Astrocyte of the spinal cord (primary cell): Measurements from ENCODE around the gene MRPL24.

Experiments
- DNase-seq: peaks from one replicate; pipeline ENCODE4 v3.0.0; 2011; ENCODE audit warnings: low read depth, low spot score
- H3K4me3 ChIP-seq: 2 replicates; pipeline ENCODE4 v1.5.1; 2011; ENCODE audit warnings: low read depth, mild to moderate bottlenecking, low read length, moderate library complexity
- CTCF ChIP-seq: IDR thresholded peaks from 2 replicates; pipeline ENCODE4 v1.5.1; 2012; ENCODE audit warnings: low read depth, mild to moderate bottlenecking, low read length, inconsistent platforms
- in situ Hi-C: cut with HindIII; loops from 2 replicates; pipeline ENCODE4 v1.10.0; 2017; ENCODE audit warnings: low sequenced_read_pairs

The MRPL24 gene

GRCh38 chr1:156726549-156727226 is 14.2 kb downstream of the MRPL24 start:
- peak; percentile 67 for TF ChIP-seq CTCF
- in situ Hi-C loops = no loop called here
- peak; percentile 60 for DNase-seq
- peak overlapping the region; percentile 96 for H3K4me3 ChIP-seq

- in situ Hi-C loops = no loop called here
- H3K4me3 ChIP-seq = peak overlapping the region; percentile 22
- peak; percentile 93 for TF ChIP-seq CTCF
- peak; percentile 87 for DNase-seq
Observed at GRCh38 chr1:156725683-156726280, 15.1 kb downstream of the MRPL24 start.

- DNase-seq = no peak
- H3K4me3 ChIP-seq = no peak overlapping the region
- no peak for TF ChIP-seq CTCF
- in situ Hi-C loops = no loop called here
Observed at GRCh38 chr1:156721535-156721934, 19.4 kb downstream of the MRPL24 start.

- DNase-seq = no peak
- no peak for TF ChIP-seq CTCF
- in situ Hi-C loops = no loop called here
- no peak overlapping the region for H3K4me3 ChIP-seq
Observed at GRCh38 chr1:156721131-156721530, 19.8 kb downstream of the MRPL24 start.

GRCh38 chr1:156717351-156717750 is 23.5 kb downstream of the MRPL24 start:
- H3K4me3 ChIP-seq = no peak overlapping the region
- DNase-seq = no peak
- in situ Hi-C loops = no loop called here
- TF ChIP-seq CTCF = no peak

GRCh38 chr1:156714830-156715229 is 26.1 kb downstream of the MRPL24 start:
- in situ Hi-C loops = no loop called here
- TF ChIP-seq CTCF = no peak

More at GRCh38 chr1:156714830-156715229, 26.1 kb downstream of the MRPL24 start:
- no peak overlapping the region for H3K4me3 ChIP-seq
- no peak for DNase-seq
